Inflammatory macrophage treated with lipopolysaccharide for 4 hours (primary cell): Measurements from ENCODE around the gene CENPP.

ENCODE experiments used
- DNase-seq: peaks from one replicate; pipeline ENCODE4 v3.0.0-alpha.2; 2020

The CENPP gene

DNA sequence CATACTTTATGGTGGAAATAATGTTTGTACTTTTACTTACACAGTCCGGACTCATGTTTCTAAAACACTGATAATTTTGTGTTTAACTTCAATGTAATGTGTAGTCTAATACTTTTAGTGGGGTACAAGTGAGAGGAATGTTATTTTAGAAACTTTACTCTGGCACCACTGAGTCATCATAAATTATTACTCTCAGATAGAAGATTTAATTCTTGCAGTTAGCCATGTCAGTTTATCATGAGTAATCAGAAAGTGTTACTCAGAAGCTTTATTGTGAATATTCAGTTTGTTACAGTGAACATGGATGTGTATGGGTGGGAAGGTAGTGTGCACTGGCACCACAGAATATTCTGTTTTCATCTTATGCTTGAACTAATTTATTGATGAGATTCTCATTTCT, 58.6 kb downstream of the CENPP start:
- no peak for DNase-seq

- DNase-seq = no peak
Observed at GRCh38 chr9:92385001-92385400, 59.2 kb downstream of the CENPP start.

DNA sequence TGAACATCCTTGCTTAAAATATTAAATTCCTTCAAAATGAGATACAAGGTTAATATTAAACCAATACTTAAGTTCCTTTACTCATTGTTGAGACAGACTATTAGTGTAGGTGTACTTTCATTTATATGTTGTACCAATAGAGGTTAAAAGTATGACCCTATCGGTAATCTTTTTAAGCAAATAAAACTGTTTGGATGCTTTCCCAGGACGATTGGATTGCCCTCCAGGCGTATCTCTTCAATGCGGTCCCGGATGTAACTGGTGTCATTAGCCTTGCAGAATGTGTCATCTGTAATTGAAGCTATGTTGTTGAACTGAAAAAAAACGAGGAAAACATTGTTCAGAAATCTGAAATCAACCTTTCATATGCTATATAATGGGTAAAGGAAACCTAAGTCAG, 59.7 kb downstream of the CENPP start:
- DNase-seq = no peak

GRCh38 chr9:92385953-92386352, 60.2 kb downstream of the CENPP start:
- no peak for DNase-seq

DNA sequence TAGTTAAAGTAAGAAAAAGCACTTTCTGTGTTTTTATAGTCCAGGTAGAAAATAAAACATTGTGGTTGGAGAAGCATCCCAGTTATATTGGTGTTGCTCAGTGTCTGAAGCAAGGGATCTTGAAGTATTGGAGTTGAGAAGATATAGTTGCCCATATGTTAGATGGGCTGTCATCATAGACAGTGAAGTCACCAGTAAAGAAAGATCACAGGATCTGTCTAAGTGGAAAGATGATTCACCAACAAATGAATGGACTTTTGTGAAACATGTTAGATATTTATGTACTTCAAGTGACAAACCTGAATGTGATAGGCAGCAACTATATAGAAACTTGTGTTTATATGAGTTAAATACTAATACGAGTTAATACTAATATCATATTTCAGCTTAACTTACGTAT, 66.9 kb downstream of the CENPP start:
- peak; percentile 37 for DNase-seq

- DNase-seq = no peak
Observed at GRCh38 chr9:92393686-92394085, 67.9 kb downstream of the CENPP start.

DNA sequence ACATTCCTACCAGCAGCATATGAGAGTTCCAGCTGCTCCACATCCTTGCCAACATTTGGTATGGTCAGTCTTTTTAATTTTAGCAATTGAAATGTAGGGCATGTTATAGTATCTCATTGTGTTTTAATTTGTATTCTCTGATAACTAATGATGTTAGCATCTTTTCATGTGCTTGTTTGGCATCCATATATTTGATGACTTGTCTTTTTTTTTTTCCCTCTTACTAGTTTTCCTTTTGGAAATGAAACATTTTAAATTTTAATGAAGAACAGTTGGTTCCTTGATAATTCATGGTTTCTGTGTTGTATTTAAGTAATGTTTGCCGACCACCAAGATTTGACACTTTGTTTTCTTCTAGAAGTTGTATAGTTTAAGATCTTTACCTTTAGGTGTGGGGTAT, 69.9 kb downstream of the CENPP start:
- no peak for DNase-seq

DNA sequence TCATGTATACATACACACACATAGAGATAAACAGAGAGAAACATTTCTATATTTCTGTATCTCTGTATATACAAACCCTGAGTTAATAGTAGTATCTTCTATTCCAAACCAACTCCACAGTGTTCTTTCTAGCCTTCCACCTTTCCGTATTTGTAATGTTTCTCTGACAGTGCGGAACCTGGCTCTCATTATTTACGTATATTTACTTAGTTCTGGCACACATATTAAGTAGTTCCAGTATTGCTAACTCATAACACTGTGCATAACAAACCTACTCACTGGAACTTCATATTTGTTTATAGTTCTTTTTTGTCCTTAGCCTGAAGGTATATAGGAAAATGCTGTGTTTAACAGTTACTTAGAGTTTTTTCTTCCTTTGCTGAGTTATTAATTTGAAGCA, 72.1 kb downstream of the CENPP start:
- DNase-seq = no peak

- no peak for DNase-seq
Observed at GRCh38 chr9:92402360-92402759, 76.6 kb downstream of the CENPP start.

DNA sequence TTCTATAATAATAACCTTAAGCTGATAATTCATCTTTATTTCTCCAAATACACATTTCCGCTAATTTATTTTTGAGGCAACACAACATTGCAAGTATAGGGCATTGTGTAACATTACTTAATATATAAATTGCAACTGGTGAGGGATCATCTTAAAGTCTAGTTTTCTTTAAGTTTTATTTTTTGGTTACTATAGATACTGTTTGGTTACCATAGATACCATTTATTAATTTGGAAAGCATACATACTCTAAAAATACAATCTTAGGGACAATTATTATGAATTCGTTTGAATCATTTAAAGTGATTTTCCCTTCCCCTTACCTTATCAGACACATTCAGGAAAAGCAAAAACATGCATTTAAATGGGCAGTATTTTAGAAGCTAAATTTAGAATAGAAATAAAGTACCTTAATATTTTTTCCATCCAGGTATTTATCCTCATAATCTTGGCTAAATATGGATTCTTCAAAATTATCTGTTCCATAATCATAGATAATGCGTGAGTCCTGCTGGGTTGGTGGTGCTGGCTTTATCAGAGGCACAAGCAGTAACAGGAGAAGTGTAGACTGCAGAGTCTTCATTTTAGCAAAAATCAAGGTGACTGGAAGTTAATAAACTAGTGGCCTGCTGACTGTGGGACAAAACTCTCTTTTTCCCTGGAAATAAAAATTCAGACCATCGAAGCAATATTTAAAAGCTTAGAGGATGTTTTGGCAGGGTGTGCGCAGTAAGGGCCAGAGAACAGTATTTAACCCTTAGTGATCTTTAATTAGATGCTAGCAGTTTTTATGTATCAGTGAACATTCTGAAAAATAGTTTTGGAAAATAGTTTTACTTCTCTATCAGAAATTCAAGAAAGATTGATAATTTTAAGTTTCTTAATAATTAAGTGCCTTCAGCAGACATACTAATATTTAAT, 77.3 kb downstream of the CENPP start:
- DNase-seq = no peak

DNA sequence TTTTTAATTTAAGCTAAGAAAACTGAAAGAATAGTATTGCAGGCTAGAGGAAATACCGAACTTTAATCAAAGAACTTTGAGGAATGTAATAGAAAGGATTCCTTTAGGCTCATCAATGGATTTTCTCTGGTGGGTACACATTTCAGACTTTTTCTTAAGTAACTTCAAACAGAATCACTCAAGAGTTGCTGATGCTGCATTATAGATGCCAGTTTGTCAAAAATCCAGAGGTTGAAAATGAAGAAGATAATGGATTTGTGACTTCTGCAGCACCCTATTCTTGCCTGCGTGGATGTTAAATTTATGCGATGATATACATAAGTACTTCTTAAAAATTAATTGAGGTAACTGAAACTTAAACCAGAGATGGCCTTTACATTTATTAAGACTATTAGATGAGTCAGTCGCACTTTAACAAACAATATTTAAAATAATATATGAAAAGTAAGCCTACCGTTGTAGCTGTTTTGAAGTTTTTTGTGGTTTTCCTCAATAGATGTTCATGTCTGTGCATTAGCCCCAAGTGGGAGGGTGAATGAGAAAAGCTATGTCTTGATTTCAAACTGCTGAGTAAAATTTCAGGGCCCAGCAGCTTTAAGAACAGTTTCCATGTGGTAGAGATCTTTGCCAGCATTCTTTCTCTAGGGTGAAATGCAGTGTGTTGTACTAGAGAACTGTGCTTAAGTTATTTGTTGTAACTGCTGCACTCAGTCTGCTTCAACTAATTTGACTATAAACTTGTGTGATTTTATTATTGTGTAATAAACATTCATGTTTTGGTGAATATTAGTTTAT, 78.5 kb downstream of the CENPP start, which contains the start of gene OGN:
Gene OGN (minus strand): TSS at position 537 of the 795 bp plus-strand sequence. CDS start 1,171 bp downstream, outside the sequence.
- no peak for DNase-seq

DNA sequence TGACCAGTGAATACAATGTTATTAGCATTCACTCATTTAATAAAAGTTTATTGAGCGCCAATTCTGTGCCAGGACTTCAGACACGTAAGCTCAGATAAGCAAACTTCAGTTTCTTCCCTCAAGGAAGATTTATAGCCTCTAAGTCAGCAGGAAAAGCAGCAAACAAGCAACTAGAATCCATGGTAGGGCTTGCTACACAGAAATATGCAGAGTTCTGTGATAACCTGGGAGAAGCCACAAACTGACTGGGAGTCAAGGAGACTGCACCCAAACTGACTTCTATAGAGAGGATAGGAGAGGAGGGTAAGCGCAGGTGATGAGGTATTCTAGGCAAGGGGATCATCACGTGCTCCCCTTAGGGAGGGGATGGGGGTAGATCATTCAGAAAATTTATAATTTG, 80.1 kb downstream of the CENPP start:
- DNase-seq = no peak

- peak; percentile 91 for DNase-seq
Observed at GRCh38 chr9:92406477-92406876, 80.7 kb downstream of the CENPP start.

DNA sequence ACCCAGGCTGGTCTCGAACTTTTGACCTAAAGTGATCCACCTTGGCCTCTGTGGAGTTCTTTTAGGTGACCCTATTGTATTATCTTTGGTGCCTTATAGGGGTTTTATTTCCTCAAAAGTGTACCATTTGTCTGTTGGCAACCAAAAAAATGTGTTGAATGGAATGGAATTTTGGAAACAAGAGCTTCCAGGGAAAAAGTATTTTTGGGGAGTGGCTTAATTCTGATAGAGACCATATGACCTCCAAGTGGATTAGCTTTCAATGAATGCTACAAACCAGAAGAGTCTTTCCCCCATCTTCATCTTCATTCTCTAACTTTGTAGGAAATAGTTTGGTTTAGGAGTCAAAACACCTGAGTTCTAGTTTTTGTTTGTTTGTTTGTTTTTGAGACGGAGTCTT, 82.1 kb downstream of the CENPP start:
- DNase-seq = no peak

DNA sequence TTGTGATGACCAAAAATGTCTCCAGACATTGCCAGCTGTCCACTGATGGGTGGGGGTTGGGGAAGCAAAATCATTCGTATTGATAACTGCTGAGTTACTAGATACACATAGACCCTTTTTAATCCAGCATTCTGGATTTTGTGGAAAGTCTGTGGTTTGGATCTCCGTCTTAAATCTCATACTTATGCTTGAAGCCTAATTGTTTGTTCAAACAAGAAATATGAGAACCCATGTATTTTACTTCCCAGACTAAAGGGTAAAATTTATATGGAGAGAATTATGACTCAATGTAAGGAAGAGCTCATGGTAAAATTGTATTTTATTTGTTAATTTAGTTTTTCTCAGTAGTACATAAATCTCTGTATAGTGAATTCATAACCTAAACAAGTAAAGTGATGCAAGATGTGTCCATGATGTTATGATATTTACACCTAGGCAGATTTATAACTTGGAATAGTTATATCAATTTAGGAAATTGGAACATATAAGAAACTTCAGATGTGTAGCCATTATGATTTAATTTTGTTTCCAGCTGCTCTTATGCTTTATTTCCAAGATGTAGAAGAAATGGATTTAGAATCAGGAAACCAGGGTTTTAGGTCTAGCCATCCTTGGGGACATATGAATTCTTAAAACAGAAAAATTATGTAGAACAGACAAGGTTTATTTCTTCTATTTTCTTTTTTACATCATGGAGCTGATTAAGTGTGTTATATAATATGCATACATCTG, 83.2 kb downstream of the CENPP start:
- no peak for DNase-seq

DNA sequence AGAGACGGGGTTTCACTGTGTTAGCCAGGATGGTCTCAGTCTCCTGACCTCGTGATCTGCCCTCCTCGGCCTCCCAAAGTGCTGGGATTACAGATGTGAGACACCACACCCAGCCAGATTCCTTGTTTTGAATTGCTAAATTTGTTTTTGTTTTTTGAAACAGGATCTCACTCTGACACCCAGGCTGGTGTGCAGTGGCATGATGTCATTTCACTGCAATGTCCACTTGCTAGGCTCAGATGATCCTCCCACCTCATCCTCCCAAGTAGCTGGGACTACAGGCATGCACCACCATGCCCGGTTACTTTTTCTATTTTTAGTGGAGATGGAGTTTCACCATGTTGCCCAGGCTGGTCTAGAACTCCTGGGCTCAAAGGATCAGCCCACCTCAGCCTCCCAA, 85.4 kb downstream of the CENPP start:
- DNase-seq = peak; percentile 62

GRCh38 chr9:92414566-92414965, 88.8 kb downstream of the CENPP start:
- peak; percentile 23 for DNase-seq

- peak; percentile 66 for DNase-seq
Observed at GRCh38 chr9:92422611-92423338, 97.0 kb downstream of the CENPP start.

DNA sequence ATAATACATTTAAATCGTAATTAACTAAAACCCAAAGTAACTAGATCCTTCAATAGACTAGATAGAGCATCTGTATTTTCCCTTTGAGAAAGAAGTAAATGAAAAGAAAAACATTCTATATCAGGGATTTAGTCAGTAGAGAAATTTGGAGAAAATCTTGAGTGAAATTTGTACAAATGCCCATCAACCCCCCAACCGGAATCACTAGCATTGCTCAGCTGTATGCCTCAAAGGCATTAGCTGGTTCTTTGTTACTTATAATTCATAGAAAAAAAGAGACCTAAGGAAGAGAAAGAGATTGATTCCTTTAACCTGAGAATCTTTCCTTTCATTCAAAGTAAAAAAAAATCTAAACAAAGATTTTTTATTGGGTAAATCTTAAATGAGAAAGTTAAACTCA, 97.9 kb downstream of the CENPP start:
- no peak for DNase-seq

GRCh38 chr9:92424340-92424739, 98.6 kb downstream of the CENPP start, which contains the start of gene OMD:
OMD (minus strand) TSS chr9:92424471; CDS start chr9:92417558, 6,913 bp downstream.
- peak; percentile 20 for DNase-seq

DNA sequence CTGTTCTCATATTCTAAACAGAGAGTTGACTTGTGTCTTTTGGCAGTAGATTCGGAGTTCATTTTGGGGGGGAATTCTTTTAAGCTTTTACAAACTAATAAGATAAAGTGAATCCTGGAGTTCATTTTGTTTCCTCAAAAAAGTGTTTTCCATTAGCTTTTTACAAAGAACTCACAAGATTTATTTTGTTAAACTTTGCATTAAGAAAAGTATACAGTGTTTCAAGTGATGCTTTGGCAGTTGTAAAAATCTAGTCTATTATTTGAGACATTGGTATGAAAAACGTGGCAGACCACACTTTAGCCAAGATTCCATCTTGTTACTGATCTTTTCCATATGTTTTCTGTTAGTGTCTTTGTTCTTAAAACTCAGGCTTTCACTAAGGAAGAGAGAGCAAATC, 99.7 kb downstream of the CENPP start:
- DNase-seq = no peak

DNA sequence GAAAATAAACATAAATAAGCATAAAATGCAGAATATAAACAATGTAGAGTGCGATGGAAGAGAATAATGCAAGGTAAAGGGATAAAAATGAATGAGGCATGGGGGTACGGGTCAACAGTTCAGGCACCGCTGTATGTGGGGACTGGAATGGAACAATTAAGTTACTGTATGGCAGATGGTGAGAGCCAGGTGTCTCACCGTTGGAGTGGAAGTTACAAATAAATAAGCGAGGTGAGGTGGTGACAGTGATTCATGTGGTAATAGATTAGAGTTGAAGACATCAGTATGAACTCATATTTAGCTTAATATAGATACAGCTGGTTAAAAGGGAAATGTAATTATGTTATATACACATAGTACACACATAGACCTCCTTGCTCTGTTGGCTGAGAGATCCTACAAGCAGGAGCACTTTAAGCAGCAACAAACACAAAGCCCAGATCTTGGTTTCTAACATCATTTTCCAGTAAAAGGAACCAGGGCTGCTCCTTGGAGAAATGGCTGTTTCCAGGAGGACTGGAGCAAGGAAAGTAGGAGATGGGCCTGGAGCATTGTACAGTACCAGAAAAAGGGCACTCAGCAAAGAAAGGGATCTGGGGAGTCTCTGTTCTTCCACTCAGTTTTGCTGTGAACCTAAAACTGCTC, 100.9 kb downstream of the CENPP start:
- no peak for DNase-seq
